Effector memory CD4-positive, alpha-beta T cell (primary cell): ENCODE results near the gene ARHGAP6.
"Not testable (repeated sequence)": the region's sequence is repeated elsewhere in the genome, so short reads cannot be mapped to it uniquely, and the experiment has no call there.

Experiments
- DNase-seq, 3 donors: peaks; one replicate each; pipeline ENCODE4 v3.0.0-alpha.2; 2020
- H3K27ac ChIP-seq: 2 replicates; pipeline ENCODE4 v1.7.0; 2013; ENCODE audit warnings: mild to moderate bottlenecking, low read length, moderate library complexity; ENCODE audit not compliant: insufficient read depth, poor library complexity, severe bottlenecking
- H3K27me3 ChIP-seq: replicated peaks from 2 replicates; pipeline ENCODE4 v1.7.0; 2013; ENCODE audit warnings: mild to moderate bottlenecking, low read length; ENCODE audit not compliant: insufficient read depth, control insufficient read depth, poor library complexity, severe bottlenecking
- H3K36me3 ChIP-seq: 2 replicates; pipeline ENCODE4 v1.7.0; 2013; ENCODE audit warnings: mild to moderate bottlenecking, low read length, moderate library complexity; ENCODE audit not compliant: control insufficient read depth, insufficient read depth
- H3K4me1 ChIP-seq: 2 replicates; pipeline ENCODE4 v1.7.0; 2013; ENCODE audit warnings: low read length, mild to moderate bottlenecking; ENCODE audit not compliant: control insufficient read depth, insufficient read depth, poor library complexity, severe bottlenecking
- H3K4me3 ChIP-seq: 2 replicates; pipeline ENCODE4 v1.7.0; 2013; ENCODE audit warnings: low read length, low read depth, mild to moderate bottlenecking; ENCODE audit not compliant: insufficient read depth, poor library complexity, severe bottlenecking
- H3K9me3 ChIP-seq: 2 replicates; pipeline ENCODE4 v1.7.0; 2013; ENCODE audit warnings: mild to moderate bottlenecking, low read length, moderate library complexity; ENCODE audit not compliant: control insufficient read depth

Gene ARHGAP6

DNA sequence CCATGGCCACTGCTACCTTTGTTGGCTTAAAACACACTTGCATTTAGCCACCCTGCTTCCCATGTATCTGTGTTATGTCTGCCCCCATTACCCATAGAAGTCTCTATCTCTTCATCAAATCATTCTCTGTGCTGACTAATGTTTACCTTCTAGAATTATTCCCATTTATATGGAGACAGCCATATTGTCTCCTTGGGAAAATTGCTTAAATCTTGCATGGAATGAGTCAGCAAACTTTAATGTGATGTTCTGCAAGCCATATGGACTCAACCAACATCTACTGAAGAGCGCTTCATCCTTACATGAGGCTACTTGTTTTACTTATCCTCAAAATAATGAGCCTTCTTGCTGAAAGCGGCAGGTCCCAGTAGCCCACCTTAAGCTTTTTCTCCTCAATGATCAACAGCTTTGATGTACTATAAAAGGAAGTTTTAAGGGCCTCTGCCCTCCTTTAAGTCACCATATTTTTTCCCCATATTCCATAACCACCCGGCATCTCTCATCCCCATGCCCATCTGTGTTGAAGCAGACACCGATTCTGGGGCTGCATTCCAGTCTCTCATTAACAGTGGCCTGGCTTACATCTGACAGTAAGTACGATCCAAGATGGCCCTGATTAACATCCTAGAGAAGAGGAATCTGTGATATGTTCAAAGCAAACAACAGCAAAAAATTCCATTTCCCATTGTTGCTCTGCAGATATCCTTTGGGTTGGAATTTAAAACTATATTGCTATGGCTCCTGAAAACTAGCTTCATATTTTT lies 130.4 kb downstream of the ARHGAP6 start:
- Histone ChIP-seq H3K4me1 (no peaks in the 10 kb centered on the region), H3K36me3 (no peaks in the 10 kb centered on the region), H3K27ac (no peak overlapping the region), H3K27me3 (no peaks in the 10 kb centered on the region), H3K9me3 (no peaks in the 10 kb centered on the region), H3K4me3 (no peak overlapping the region)
- no peak for DNase-seq

DNA sequence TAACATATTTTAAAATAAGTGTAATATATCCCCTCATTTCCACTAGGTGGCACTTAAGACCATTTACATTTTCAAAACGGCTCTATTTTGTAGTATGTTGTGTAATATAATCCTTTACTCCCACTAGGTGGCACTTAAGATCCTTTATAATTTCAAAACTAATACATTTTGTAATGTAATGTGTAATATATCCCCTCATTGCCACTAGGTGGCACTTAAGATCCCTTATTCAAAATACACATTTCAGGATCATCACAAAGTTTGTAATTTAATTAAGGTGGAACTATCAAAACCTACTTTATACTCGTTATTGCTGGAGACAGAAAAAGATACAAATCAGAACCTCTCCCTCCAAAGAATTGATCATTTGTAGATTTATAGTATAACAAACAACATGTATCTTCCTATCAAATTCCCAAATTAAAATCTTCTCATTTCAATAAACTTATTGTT lies 132.5 kb downstream of the ARHGAP6 start:
- Histone ChIP-seq H3K36me3 (no peaks in the 10 kb centered on the region), H3K27ac (no peak overlapping the region), H3K4me1 (no peaks in the 10 kb centered on the region), H3K27me3 (no peaks in the 10 kb centered on the region), H3K4me3 (no peak overlapping the region), H3K9me3 (no peaks in the 10 kb centered on the region)
- no peak for DNase-seq

DNA sequence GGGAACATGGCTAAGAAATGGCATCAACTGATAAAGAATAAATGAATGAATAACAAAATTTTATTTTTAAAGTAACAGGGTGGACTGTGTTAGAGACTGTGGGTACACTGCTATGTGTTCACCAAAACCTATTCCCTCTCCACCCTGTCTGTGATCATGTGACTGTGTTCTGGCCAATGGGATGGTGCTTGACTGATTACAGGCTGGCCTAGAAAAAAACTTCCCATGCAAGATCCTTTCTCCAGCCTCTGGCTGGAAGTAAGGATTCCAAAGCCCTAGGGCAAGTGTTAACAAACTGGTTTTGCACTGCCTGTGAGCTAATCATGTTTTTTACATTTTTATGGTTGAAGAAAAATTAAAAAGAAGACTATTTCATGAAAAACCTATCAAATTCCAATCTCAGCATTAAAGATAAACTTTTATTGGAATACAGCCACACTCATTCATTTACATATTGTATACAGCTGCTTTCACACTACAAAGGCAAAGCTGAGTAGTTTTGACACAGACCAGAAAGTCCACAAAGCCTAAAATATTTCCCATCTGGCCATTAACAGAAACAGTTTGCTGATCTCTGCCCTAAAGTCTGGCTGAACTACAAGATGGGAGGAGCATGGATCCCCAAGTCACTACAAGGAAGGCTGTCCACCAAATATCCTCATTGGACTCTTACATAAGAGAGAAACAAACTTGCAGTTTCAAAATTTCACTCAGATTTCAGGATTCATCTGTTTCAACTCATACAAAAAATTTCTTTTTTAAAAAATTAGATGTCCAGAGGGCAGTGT lies 133.2 kb downstream of the ARHGAP6 start:
- no peak for DNase-seq
- no peaks in the 10 kb centered on the region for H3K36me3 ChIP-seq
- no peak overlapping the region for H3K4me3 ChIP-seq
- no peaks in the 10 kb centered on the region for H3K9me3 ChIP-seq
- H3K27ac ChIP-seq: no peak overlapping the region
- H3K27me3 ChIP-seq: no peaks in the 10 kb centered on the region
- no peaks in the 10 kb centered on the region for H3K4me1 ChIP-seq

DNA sequence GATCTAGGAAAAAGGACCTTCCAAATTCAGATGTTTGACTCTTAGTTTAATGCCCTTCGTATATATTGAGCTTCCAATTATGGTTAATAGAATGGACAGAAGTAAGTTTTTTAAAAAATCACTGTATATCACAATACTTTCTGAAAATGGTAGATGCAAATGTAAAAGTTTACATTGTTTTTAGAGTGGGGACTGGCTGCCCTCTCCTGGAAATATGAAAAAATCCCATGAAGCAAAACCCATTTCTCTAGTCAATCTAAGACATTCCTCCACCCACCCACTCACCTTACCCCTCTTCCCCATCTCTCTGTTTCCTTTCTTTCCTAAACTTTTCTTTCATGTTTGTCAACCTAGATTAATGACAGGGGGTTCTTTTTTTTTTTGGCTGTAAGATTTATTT lies 134.5 kb downstream of the ARHGAP6 start:
- no peak overlapping the region for H3K27ac ChIP-seq
- H3K4me3 ChIP-seq: no peak overlapping the region
- H3K4me1 ChIP-seq: no peaks in the 10 kb centered on the region
- no peaks in the 10 kb centered on the region for H3K27me3 ChIP-seq
- H3K9me3 ChIP-seq: no peaks in the 10 kb centered on the region
- no peaks in the 10 kb centered on the region for H3K36me3 ChIP-seq
- DNase-seq: no peak

DNA sequence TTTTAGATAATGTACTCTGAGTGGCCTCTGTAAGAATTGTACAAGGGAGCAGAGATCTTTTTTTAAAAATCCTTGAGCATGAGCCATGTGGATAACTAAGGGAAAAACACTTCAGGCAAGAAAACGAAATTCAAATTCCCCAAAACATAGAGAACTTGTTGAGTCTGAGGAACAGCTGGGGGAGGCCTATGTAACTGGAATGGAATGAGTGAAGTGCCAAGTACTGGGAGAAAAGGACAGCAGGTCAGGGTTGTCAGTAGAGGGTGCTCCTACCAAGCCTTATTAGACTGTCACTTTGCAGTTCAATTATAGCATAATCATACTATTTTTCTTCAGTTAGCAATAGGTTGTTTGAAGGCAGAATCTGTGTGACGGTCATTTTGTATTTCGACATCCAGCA lies 135.1 kb downstream of the ARHGAP6 start:
- no peak overlapping the region for H3K27ac ChIP-seq
- H3K36me3 ChIP-seq: no peaks in the 10 kb centered on the region
- no peak overlapping the region for H3K4me3 ChIP-seq
- H3K4me1 ChIP-seq: no peaks in the 10 kb centered on the region
- no peaks in the 10 kb centered on the region for H3K27me3 ChIP-seq
- H3K9me3 ChIP-seq: no peaks in the 10 kb centered on the region
- no peak for DNase-seq

DNA sequence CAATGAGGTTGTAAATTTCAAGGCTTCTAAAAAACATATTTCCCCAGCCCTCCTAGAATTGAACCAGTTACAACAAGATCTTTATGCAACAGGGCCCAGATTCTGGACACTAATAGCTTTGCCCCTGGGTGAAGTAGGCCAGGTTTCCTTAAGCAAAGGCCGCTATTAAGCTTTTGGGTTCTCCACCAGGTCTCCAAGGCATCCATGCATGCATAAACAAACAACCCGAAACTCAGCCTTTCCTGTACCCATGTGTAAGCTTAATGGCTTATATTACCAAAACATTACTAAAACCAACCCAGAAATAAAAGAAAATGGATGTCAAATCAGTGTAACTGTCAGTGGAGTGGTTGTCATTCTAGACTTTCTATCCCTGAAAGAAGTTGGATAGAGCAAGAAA lies 137.1 kb downstream of the ARHGAP6 start:
- Histone ChIP-seq H3K4me1 (no peaks in the 10 kb centered on the region), H3K36me3 (no peaks in the 10 kb centered on the region), H3K4me3 (no peak overlapping the region), H3K27me3 (no peaks in the 10 kb centered on the region), H3K27ac (no peak overlapping the region), H3K9me3 (no peaks in the 10 kb centered on the region)
- DNase-seq: no peak

DNA sequence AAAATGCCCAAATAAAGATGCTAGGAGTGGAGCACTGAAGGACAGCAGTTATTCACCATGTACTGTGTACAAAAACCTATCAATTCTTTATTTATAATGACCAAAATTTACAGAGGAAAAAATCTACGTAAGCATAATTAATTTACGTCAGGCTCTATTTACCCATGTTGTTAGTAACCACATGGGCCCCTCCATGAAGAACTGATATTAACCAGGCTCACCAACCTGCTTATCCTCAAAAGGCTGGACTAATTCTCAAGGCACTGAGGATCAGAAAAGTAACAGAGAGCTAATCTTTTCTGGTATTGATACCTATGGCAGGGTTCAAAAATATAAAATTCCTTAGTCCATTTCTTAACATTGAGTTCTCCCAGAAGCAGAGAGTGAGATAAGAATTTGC lies 140.0 kb downstream of the ARHGAP6 start:
- no peak overlapping the region for H3K27ac ChIP-seq
- H3K4me3 ChIP-seq: no peak overlapping the region
- no peaks in the 10 kb centered on the region for H3K4me1 ChIP-seq
- H3K27me3 ChIP-seq: no peaks in the 10 kb centered on the region
- H3K36me3 ChIP-seq: no peaks in the 10 kb centered on the region
- H3K9me3 ChIP-seq: no peaks in the 10 kb centered on the region
- no peak for DNase-seq

DNA sequence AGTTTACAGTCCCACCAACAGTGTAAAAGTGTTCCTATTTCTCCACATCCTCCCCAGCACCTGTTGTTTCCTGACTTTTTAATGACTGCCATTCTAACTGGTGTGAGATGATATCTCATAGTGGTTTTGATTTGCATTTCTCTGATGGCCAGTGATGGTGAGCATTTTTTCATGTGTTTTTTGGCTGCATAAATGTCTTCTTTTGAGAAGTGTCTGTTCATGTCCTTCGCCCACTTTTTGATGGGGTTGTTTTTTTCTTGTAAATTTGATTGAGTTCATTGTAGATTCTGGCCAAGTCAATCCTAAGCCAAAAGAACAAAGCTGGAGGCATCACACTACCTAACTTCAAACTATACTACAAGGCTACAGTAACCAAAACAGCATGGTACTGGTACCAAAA lies 146.5 kb downstream of the ARHGAP6 start:
- not testable (repeated sequence) for DNase-seq, H3K36me3 ChIP-seq, H3K4me3 ChIP-seq, H3K27ac ChIP-seq, H3K27me3 ChIP-seq, H3K9me3 ChIP-seq, H3K4me1 ChIP-seq

DNA sequence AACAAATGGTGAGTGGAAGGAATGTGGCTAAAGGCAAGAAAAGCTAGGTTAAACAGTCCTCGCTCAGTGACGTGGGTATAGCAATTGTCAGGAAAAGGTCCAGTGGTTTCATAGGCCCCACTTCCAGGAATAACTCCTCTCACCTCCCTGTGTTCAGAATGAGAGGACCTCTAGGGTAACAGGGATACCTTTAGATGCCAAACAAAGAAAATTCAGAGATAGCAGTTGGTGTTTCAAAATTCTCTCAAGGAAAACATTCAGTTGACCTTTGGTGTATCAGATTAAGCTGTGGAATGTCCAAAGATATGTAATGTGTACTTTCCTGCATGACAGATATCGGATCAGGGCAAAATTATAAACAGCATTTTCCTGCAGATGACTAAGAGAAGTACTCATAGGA lies 155.9 kb downstream of the ARHGAP6 start:
- Histone ChIP-seq H3K4me3 (no peak overlapping the region), H3K9me3 (no peaks in the 10 kb centered on the region), H3K27ac (no peak overlapping the region), H3K36me3 (no peaks in the 10 kb centered on the region), H3K4me1 (no peaks in the 10 kb centered on the region), H3K27me3 (no peaks in the 10 kb centered on the region)
- no peak for DNase-seq

DNA sequence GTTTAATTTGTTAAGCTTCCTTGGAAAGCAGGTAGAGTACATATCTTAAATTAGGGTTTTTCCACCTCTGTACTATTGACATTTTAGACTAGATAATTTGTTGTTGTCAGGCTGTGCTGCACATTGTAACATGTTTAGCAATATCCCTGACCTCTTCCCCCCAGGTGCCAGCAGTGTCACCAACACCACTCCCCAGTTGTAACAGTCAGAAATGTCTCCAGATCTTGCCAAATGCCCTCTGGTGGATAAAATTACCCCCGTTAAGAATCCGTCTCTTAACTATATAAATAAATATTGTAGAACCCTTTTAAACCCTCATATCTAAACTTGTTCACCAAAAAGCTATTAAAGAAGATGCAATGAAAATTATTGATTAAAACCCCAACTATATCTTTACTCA lies 161.5 kb downstream of the ARHGAP6 start:
- no peaks in the 10 kb centered on the region for H3K9me3 ChIP-seq
- H3K4me1 ChIP-seq: no peaks in the 10 kb centered on the region
- H3K36me3 ChIP-seq: no peaks in the 10 kb centered on the region
- no peaks in the 10 kb centered on the region for H3K27me3 ChIP-seq
- no peak for DNase-seq
- H3K27ac ChIP-seq: no peak overlapping the region
- H3K4me3 ChIP-seq: no peak overlapping the region
